Activated T-helper 17 cell treated with anti-CD3 and anti-CD28 coated beads, Interleukin-2, amount 50 U/mL, for 72 hours (primary cell): ENCODE data around the gene NEURL1B. TPM values are rescaled to one million over a fixed set of nuclear protein-coding genes. Genes with fewer than 3 reads are reported as not detected.

Experiments used
- ATAC-seq: fragments of 150-1000 bp; cut with Tn5 transposase; replicated peaks from 2 replicates; pipeline ENCODE4 v1.10.0; 2021; ENCODE audit warnings: mild to moderate bottlenecking, moderate library complexity
- H3K27ac Mint-ChIP-seq: one replicate; pipeline ENCODE4 v1.8.0; 2022; ENCODE audit warnings: mixed read lengths
- H3K27me3 Mint-ChIP-seq: one replicate; pipeline ENCODE4 v1.8.0; 2022; ENCODE audit warnings: mixed read lengths
- H3K36me3 Mint-ChIP-seq: one replicate; pipeline ENCODE4 v1.8.0; 2022; ENCODE audit warnings: low read depth, mild to moderate bottlenecking, mixed read lengths
- H3K4me1 Mint-ChIP-seq: one replicate; pipeline ENCODE4 v1.8.0; 2022; ENCODE audit warnings: mixed read lengths
- H3K4me3 Mint-ChIP-seq: one replicate; pipeline ENCODE4 v1.8.0; 2022; ENCODE audit warnings: mild to moderate bottlenecking, mixed read lengths
- H3K9me3 Mint-ChIP-seq: one replicate; pipeline ENCODE4 v1.8.0; 2022; ENCODE audit warnings: mixed read lengths
- total RNA-seq, 2 donors: library from RNA; stranded (reverse); gene quantifications; one replicate each; pipeline ENCODE4 v1.2.3, GENCODE V29; 2022

Gene NEURL1B
- total RNA-seq, 2 donors from 2014 or later: 0.52 to 1.2 TPM

GRCh38 chr5:172718527-172719114 is 77.6 kb downstream of the NEURL1B start:
- no peaks in the 10 kb centered on the region for H3K36me3 Mint-ChIP-seq
- no peak for ATAC-seq
- no peak overlapping the region for H3K4me3 Mint-ChIP-seq
- H3K27me3 Mint-ChIP-seq: no peaks in the 10 kb centered on the region
- no peak overlapping the region for H3K27ac Mint-ChIP-seq
- H3K9me3 Mint-ChIP-seq: no peaks in the 10 kb centered on the region
- H3K4me1 Mint-ChIP-seq: peaks cover 6% of the 10 kb centered on the region

GRCh38 chr5:172719211-172719610 is 78.1 kb downstream of the NEURL1B start:
- Mint-ChIP-seq H3K27me3 (no peaks in the 10 kb centered on the region), H3K36me3 (no peaks in the 10 kb centered on the region), H3K4me1 (peaks cover 6% of the 10 kb centered on the region), H3K9me3 (no peaks in the 10 kb centered on the region), H3K27ac (no peak overlapping the region), H3K4me3 (no peak overlapping the region)
- no peak for ATAC-seq

- Mint-ChIP-seq H3K4me1 (peaks cover 6% of the 10 kb centered on the region), H3K36me3 (no peaks in the 10 kb centered on the region), H3K4me3 (no peak overlapping the region), H3K27ac (no peak overlapping the region), H3K27me3 (no peaks in the 10 kb centered on the region), H3K9me3 (no peaks in the 10 kb centered on the region)
- no peak for ATAC-seq
These were observed 79.6 kb downstream of the NEURL1B start for GRCh38 chr5:172720655-172721054.

GRCh38 chr5:172721455-172722326 is 80.6 kb downstream of the NEURL1B start:
- Mint-ChIP-seq H3K27ac (peak overlapping the region; percentile 70), H3K4me3 (peak overlapping the region; percentile 40), H3K4me1 (peaks cover 6% of the 10 kb centered on the region), H3K36me3 (no peaks in the 10 kb centered on the region), H3K9me3 (no peaks in the 10 kb centered on the region), H3K27me3 (no peaks in the 10 kb centered on the region)
- peak; percentile 48 for ATAC-seq

- Mint-ChIP-seq H3K4me3 (peak overlapping the region; percentile 40), H3K27me3 (no peaks in the 10 kb centered on the region), H3K9me3 (no peaks in the 10 kb centered on the region), H3K36me3 (no peaks in the 10 kb centered on the region), H3K4me1 (peaks cover under 1% of the 10 kb centered on the region), H3K27ac (peak overlapping the region; percentile 70)
- peak; percentile 74 for ATAC-seq
These were observed 81.3 kb downstream of the NEURL1B start for GRCh38 chr5:172722327-172722815.

GRCh38 chr5:172723508-172723907 is 82.4 kb downstream of the NEURL1B start:
- Mint-ChIP-seq H3K4me1 (no peaks in the 10 kb centered on the region), H3K4me3 (no peak overlapping the region), H3K36me3 (no peaks in the 10 kb centered on the region), H3K9me3 (no peaks in the 10 kb centered on the region), H3K27ac (no peak overlapping the region), H3K27me3 (no peaks in the 10 kb centered on the region)
- ATAC-seq: no peak

- Mint-ChIP-seq H3K36me3 (no peaks in the 10 kb centered on the region), H3K4me3 (no peak overlapping the region), H3K27ac (no peak overlapping the region), H3K9me3 (no peaks in the 10 kb centered on the region), H3K27me3 (no peaks in the 10 kb centered on the region), H3K4me1 (no peaks in the 10 kb centered on the region)
- no peak for ATAC-seq
These were observed 83.5 kb downstream of the NEURL1B start for GRCh38 chr5:172724242-172725183.

GRCh38 chr5:172725273-172725672 is 84.2 kb downstream of the NEURL1B start:
- no peaks in the 10 kb centered on the region for H3K36me3 Mint-ChIP-seq
- H3K9me3 Mint-ChIP-seq: no peaks in the 10 kb centered on the region
- no peaks in the 10 kb centered on the region for H3K27me3 Mint-ChIP-seq
- H3K4me3 Mint-ChIP-seq: no peak overlapping the region
- H3K4me1 Mint-ChIP-seq: no peaks in the 10 kb centered on the region
- no peak for ATAC-seq
- H3K27ac Mint-ChIP-seq: no peak overlapping the region

- Mint-ChIP-seq H3K4me1 (no peaks in the 10 kb centered on the region), H3K9me3 (no peaks in the 10 kb centered on the region), H3K27ac (no peak overlapping the region), H3K4me3 (no peak overlapping the region), H3K36me3 (no peaks in the 10 kb centered on the region), H3K27me3 (no peaks in the 10 kb centered on the region)
- ATAC-seq: no peak
These were observed 84.7 kb downstream of the NEURL1B start for GRCh38 chr5:172725785-172726184.

GRCh38 chr5:172726966-172727365 is 85.9 kb downstream of the NEURL1B start:
- peak overlapping the region; percentile 53 for H3K27ac Mint-ChIP-seq
- no peaks in the 10 kb centered on the region for H3K36me3 Mint-ChIP-seq
- H3K4me1 Mint-ChIP-seq: no peaks in the 10 kb centered on the region
- ATAC-seq: no peak
- no peaks in the 10 kb centered on the region for H3K9me3 Mint-ChIP-seq
- no peak overlapping the region for H3K4me3 Mint-ChIP-seq
- H3K27me3 Mint-ChIP-seq: no peaks in the 10 kb centered on the region

GRCh38 chr5:172727551-172727950 is 86.5 kb downstream of the NEURL1B start:
- Mint-ChIP-seq H3K4me1 (no peaks in the 10 kb centered on the region), H3K36me3 (no peaks in the 10 kb centered on the region), H3K27ac (peak overlapping the region; percentile 59), H3K27me3 (no peaks in the 10 kb centered on the region), H3K9me3 (no peaks in the 10 kb centered on the region), H3K4me3 (no peak overlapping the region)
- no peak for ATAC-seq

- Mint-ChIP-seq H3K4me1 (no peaks in the 10 kb centered on the region), H3K27ac (peak overlapping the region; percentile 59), H3K27me3 (no peaks in the 10 kb centered on the region), H3K9me3 (no peaks in the 10 kb centered on the region), H3K4me3 (no peak overlapping the region), H3K36me3 (no peaks in the 10 kb centered on the region)
- no peak for ATAC-seq
These were observed 87.6 kb downstream of the NEURL1B start for GRCh38 chr5:172728481-172729241.

GRCh38 chr5:172729588-172729987 is 88.5 kb downstream of the NEURL1B start:
- Mint-ChIP-seq H3K4me3 (no peak overlapping the region), H3K27ac (no peak overlapping the region), H3K9me3 (no peaks in the 10 kb centered on the region), H3K4me1 (no peaks in the 10 kb centered on the region), H3K36me3 (no peaks in the 10 kb centered on the region), H3K27me3 (no peaks in the 10 kb centered on the region)
- ATAC-seq: no peak

GRCh38 chr5:172730222-172730621 is 89.2 kb downstream of the NEURL1B start:
- Mint-ChIP-seq H3K36me3 (no peaks in the 10 kb centered on the region), H3K4me3 (no peak overlapping the region), H3K9me3 (no peaks in the 10 kb centered on the region), H3K27ac (no peak overlapping the region), H3K27me3 (no peaks in the 10 kb centered on the region), H3K4me1 (no peaks in the 10 kb centered on the region)
- no peak for ATAC-seq
